ENCODE data around the gene CD276.
A peak's percentile ranks its signal among the peaks of the same experiment; 100 is the strongest.
"Not testable (repeated sequence)": the region's sequence is repeated elsewhere in the genome, so short reads cannot be mapped to it uniquely, and the experiment has no call there.

The CD276 gene

DNA sequence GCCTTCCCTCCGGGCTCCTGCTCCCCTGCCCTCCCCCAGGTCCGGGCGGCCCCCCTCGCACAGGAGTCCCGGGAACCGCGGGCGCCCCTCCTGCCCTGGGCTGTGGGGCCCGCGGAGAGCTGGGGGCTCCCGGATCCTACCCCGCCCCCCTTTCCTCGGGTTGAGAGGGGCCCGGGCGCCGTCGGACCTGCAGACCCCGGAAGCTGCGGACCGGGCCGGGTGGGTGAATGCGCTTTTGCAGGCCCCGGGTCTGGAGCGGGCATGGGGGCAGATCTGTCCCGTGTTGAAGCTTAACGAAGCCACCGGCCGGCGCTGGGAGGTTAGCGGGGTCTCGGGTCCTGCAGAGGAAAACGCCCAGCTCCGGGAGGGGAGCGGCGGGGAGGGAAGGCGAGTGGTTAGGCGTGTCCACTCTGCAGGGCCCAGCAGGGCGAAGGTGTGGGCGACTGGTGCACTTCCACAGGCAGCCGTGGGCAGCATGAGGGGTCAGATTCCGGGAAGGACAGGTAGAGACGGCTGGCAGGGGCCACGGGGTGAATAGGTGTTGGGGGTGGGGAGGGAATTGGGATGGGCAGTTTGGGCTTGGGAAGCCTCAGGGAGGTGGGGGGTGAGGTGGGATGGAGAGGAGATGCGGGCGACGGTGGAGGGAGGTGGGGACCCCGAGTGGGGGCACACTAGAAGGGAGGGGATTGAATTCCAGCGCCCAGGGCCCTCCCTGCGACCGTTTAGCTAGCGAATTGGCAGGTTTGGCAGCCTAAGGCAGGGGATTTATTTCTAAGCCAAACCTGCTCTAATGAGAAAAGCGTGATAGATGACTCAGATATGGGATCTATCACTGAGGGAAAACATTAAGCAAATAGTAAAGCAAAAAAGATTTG, 635 bp downstream of the CD276 start:
- DNase-seq, result no peak

DNA sequence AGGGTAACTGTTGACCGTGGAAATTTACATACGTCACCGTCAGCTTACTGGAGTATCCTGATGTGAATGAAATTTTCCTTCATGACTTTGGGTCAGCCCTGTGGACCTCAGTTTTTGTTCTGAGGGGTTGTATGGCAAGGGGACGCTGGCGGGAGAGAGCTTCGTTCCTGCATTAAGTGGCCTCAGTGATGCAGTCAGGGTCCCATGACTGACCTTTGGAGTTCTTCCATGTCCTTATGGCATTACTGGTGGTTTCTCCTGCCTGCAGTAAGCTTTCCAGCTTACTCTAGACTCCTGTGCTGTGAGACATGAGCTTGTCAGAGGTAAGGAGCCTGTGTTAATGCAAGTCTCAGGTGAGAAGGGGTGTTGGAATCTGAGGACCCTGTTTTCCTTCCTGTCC, 1.8 kb downstream of the CD276 start:
- no peak for DNase-seq

GRCh38 chr15:73686781-73687256, 2.6 kb downstream of the CD276 start:
- no peak for DNase-seq

DNA sequence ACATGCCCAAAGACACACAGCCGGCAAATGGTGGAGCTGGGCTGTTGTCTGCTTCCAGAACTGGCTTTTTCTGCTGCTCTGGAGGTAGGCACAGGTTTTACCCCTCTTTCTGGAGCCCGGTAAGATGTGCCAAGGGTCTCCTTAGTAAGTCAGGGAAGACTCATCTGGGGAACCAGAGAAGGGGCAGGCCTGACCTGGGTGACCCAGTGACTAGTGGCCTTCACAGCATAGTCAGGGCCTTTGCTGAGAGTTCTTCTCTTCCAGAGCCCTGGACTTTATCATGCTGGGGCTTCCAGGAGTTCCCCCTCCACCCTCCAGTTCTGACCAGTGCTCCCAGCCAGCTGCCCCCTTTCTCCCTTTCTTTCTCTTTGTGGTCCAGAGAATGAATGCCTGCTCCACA, 3.2 kb downstream of the CD276 start:
- no peak for DNase-seq

DNA sequence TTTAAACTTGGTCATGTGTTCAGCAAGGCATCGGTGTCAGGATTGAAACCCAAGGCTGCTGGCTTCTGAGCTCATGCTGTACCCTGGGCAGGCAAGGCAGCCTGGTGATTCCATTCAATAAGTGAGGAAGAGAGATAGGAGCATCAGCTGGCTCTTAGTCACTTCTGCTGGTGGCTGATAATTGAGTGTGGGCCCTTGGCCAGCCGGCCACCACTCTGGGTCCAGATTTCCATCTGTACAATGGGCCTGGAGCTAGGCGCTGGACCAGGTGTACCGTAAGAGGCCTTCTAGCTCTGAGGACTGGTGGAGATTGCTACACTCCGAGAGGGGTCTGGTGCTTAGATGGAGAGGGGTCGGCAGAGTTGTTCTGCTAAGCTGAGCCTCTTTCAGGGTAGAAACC, 4.3 kb downstream of the CD276 start:
- no peak for DNase-seq

DNA sequence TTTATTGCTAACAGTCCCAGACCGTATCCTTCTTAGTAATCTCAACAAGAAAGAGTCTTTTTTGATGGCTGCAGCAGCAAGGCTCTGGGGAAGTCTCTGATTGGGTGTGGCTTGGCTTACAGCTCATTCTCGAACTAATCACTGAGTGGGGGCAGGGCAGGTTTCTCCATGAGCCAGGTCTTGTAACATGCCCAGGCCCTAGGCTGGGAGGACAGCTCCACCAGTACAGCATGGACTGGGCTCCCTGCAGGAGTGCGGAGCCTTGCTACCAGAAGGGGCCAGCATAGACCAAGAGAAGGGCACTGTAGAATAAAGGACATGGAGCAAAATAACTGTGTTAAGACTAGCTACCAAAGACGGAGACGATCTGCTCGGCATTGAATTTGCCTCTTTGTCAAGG, 7.2 kb downstream of the CD276 start:
- no peak for DNase-seq

DNA sequence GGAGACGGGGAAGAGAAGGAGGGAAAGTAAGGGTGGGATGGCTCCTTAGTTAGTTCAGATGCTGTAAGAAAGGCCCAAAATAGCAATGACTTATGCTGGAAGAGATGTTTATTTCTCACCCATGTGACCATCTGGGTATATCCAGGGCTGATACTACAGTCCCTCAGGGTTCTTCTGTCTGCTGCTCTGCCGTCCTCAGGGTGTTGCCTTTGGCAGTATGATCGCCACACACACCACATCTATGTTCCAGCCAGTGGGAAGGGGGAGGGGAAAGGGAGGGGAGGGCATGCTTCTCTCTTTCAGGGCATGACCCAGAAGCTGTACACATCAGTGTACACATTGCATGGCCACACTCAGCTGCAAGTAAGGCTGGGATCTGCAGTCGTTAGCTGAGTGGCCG, 10.2 kb downstream of the CD276 start:
- DNase-seq, result no peak

DNA sequence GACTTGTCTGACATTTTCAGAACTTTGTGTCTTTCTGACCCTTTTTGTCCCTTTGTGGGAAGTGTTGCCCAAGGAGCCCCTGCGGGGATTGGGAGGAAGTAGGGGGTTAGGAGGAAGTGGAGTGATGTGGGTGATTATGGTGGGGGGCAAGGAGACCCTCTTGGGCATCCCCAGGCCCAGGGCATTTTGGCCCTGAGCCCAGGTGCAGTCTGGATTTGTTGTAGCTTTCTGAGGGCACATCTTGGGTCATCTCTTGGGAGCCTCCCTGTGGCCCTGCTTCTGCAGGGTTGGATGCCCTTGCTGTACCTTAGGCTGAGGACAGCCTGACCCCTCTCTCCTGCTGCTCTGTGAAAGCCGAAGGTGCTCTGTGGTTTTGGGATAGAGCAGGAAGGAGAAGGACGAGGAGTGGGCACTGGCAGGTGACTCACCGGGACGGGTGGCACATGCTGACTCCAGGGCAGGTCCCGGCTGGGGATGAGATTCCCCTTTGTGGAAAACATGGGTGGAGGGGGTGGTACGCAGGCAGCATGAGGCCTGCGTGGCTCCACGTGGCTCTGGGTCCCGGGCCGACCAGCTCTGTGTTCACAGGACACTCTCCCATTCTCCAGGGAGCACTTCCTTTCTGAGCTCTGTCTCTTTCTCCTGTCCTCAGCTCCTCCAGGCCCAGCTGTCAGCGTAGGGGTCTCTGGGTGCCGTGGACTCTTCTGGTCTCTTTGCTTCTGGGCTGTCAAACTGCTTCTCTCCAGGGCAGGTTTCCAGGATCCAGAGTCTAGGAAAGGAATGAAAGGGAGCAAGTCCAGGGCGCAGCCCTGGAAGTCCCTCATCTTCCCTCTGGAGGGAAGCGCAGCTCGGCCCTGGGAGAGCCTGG, 11.8 kb downstream of the CD276 start:
- DNase-seq, result no peak

DNA sequence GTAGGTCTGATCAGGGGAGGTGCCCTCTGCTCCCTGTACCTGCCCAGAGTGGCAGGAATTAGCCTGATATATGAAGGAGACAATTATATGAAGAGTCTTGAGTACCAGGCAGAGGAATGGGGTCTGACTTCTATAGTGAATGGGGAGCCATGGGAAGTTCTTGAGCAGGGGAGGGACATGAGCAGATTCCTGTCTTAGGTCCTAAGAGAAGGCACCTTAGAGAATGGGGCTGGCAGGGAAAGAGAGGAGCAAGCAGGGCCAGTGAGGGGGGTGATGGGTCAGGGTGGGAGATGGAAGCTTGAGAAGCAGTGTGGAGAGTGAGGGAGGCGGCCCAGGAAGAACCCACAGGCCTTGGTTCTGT, 12.4 kb downstream of the CD276 start:
- no peak for DNase-seq

DNA sequence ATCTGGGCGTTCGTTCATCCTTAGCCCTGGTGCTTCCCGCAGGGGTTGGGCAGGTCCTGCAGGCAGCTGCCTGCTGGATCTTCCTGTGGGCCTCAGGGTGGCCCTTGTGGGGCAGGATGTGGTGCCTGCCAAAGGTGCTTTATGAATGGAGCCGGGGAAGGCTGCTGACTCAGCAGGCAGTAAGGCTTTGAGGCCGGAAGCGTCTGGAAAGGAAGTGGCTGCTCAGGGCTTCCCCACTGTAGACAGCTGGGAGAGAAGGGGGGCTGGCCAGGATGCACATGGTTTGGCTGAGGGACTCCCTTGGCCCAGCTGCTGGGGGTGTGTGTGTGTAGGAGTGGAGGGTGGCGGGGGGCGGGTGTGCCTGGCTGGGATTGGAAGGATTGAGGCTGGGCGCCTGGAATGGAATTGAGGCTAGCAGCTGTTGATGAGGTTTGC, 12.9 kb downstream of the CD276 start:
- DNase-seq, result peak; percentile 62

- DNase-seq, result no peak
Observed at GRCh38 chr15:73699249-73700040, 15.3 kb downstream of the CD276 start.

GRCh38 chr15:73700041-73700842, 16.1 kb downstream of the CD276 start:
- DNase-seq, result peak; percentile 72

DNA sequence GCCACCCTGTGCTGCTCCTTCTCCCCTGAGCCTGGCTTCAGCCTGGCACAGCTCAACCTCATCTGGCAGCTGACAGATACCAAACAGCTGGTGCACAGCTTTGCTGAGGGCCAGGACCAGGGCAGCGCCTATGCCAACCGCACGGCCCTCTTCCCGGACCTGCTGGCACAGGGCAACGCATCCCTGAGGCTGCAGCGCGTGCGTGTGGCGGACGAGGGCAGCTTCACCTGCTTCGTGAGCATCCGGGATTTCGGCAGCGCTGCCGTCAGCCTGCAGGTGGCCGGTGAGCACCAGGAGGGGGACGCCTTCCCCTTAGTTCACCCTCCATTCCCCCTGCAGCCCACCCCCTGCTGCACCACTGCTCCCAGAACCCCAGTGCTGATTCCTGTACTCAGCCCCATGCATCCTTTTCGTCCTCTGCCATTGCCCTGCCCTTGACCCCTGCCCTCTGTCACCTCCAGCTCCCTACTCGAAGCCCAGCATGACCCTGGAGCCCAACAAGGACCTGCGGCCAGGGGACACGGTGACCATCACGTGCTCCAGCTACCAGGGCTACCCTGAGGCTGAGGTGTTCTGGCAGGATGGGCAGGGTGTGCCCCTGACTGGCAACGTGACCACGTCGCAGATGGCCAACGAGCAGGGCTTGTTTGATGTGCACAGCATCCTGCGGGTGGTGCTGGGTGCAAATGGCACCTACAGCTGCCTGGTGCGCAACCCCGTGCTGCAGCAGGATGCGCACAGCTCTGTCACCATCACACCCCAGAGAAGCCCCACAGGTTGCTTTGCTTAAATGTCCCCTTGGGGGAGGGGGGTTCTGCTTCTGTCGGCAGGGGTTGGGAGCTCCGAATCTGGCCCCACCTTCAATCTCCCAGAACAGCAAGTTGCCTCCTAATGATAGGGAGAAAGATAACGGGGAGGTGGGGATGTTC, 18.4 kb downstream of the CD276 start:
- DNase-seq, result not testable (repeated sequence)

DNA sequence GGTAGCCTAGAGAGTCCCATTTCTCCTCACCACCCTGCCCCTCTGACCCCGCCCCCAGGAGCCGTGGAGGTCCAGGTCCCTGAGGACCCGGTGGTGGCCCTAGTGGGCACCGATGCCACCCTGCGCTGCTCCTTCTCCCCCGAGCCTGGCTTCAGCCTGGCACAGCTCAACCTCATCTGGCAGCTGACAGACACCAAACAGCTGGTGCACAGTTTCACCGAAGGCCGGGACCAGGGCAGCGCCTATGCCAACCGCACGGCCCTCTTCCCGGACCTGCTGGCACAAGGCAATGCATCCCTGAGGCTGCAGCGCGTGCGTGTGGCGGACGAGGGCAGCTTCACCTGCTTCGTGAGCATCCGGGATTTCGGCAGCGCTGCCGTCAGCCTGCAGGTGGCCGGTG, 19.4 kb downstream of the CD276 start:
- not testable (repeated sequence) for DNase-seq

DNA sequence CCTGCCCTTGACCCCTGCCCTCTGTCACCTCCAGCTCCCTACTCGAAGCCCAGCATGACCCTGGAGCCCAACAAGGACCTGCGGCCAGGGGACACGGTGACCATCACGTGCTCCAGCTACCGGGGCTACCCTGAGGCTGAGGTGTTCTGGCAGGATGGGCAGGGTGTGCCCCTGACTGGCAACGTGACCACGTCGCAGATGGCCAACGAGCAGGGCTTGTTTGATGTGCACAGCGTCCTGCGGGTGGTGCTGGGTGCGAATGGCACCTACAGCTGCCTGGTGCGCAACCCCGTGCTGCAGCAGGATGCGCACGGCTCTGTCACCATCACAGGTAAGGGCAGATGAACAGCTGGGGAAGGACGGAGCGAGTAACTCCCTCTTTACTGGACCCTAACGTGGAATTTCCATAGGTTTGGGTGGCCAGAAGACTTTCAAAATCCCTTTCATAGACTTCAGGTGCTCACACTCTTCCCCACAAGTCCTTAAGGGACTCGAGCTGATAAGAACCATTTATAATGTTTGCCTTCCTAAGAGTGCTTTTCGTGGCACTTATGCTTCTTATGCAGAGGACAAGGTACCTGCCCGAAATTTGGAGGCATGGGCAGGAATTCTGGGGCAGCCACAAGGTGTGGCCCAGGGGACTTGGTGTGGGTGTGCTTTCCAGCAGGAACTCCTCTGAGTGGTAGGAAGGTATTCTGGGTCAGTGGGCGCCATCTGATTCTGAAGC, 20.1 kb downstream of the CD276 start:
- not testable (repeated sequence) for DNase-seq

GRCh38 chr15:73704869-73705645, 20.9 kb downstream of the CD276 start:
- peak; percentile 61 for DNase-seq

DNA sequence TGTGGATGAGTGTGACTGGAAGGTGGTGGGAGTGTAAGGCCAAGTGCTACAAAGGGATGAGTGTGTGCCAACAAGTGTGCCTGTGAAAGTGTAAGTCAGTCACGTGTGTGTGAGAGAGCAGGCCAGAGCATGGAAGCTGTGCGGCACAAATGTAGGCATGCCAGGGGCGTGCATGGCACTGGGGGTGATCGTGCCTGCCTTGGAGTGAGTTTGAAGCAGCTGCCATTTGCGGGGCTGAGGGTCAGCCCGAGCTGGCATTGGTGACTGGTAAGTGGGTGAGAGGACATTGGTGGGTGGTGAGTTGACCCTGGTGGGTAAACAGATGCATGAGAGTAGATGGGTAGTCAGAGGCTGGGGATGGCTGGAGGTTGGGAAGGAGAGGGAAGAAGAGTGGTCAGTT, 24.5 kb downstream of the CD276 start:
- no peak for DNase-seq

GRCh38 chr15:73709241-73709640, 25.1 kb downstream of the CD276 start:
- DNase-seq, result no peak

- no peak for DNase-seq
Observed at GRCh38 chr15:73709686-73710085, 25.5 kb downstream of the CD276 start.

Data from activated CD4-positive, alpha-beta T cell treated with anti-CD3 and anti-CD28 coated beads, Interleukin-2, amount 50 U/mL, for 1 hour (primary cell).